H9 (cell line): ENCODE data around the gene PNKD. TPM values are rescaled to one million over a fixed set of nuclear protein-coding genes. Genes with fewer than 3 reads are reported as not detected.

Experiments
- DNase-seq: peaks from one replicate; pipeline ENCODE4 v3.0.0-alpha.2; 2017
- H2AFZ ChIP-seq: one replicate; pipeline ENCODE4 v1.6.1; 2013; ENCODE audit warnings: mild to moderate bottlenecking, low read length, control low read depth, moderate library complexity
- H2AK5ac ChIP-seq: 2 replicates; pipeline ENCODE4 v1.6.1; 2013; ENCODE audit warnings: low read length, control low read depth, mixed read lengths; ENCODE audit not compliant: insufficient read length
- H2BK120ac ChIP-seq: one replicate; pipeline ENCODE4 v1.6.1; 2013; ENCODE audit warnings: low read depth, mild to moderate bottlenecking, low read length, control low read depth, inconsistent platforms; ENCODE audit not compliant: poor library complexity, severe bottlenecking
- H2BK12ac ChIP-seq: 2 replicates; pipeline ENCODE4 v1.6.1; 2013; ENCODE audit warnings: low read length, control low read depth, mixed read lengths, low read depth; ENCODE audit not compliant: insufficient read length
- H2BK15ac ChIP-seq: 2 replicates; pipeline ENCODE4 v1.6.1; 2013; ENCODE audit warnings: low read depth, low read length, control low read depth
- H2BK20ac ChIP-seq: one replicate; pipeline ENCODE4 v1.6.1; 2013; ENCODE audit warnings: low read depth, mild to moderate bottlenecking, low read length, control low read depth, inconsistent platforms; ENCODE audit not compliant: poor library complexity, severe bottlenecking
- H2BK5ac ChIP-seq: 2 replicates; pipeline ENCODE4 v1.6.1; 2013; ENCODE audit warnings: low read length, control low read depth, mixed read lengths; ENCODE audit not compliant: insufficient read length
- H3K14ac ChIP-seq: 2 replicates; pipeline ENCODE4 v1.6.1; 2013; ENCODE audit warnings: low read length, control low read depth; ENCODE audit not compliant: insufficient read depth
- H3K18ac ChIP-seq: 2 replicates; pipeline ENCODE4 v1.6.1; 2013; ENCODE audit warnings: low read depth, mild to moderate bottlenecking, mixed read lengths, low read length, control low read depth; ENCODE audit not compliant: insufficient read length
- H3K23ac ChIP-seq: 2 replicates; pipeline ENCODE4 v1.6.1; 2013; ENCODE audit warnings: low read length, control low read depth, mixed read lengths, low read depth; ENCODE audit not compliant: insufficient read length
- H3K23me2 ChIP-seq: 2 replicates; pipeline ENCODE4 v1.6.1; 2013; ENCODE audit warnings: low read depth, mild to moderate bottlenecking, mixed read lengths, low read length, control low read depth; ENCODE audit not compliant: insufficient read length, poor library complexity, severe bottlenecking
- H3K27ac ChIP-seq: 2 replicates; pipeline ENCODE4 v1.5.1; 2013; ENCODE audit warnings: low read length, control low read depth, mixed read lengths, low read depth; ENCODE audit not compliant: insufficient read length
- H3K27me3 ChIP-seq: 2 replicates; pipeline ENCODE4 v1.6.1; 2013; ENCODE audit warnings: low read length, control low read depth, inconsistent platforms; ENCODE audit not compliant: insufficient read depth
- H3K4ac ChIP-seq: 2 replicates; pipeline ENCODE4 v1.6.1; 2013; ENCODE audit warnings: low read depth, mild to moderate bottlenecking, control low read depth, inconsistent platforms, low read length, moderate library complexity
- H3K4me1 ChIP-seq: 2 replicates; pipeline ENCODE4 v1.6.1; 2013; ENCODE audit warnings: low read length, control low read depth, inconsistent platforms; ENCODE audit not compliant: insufficient read depth
- H3K4me2 ChIP-seq: 2 replicates; pipeline ENCODE4 v1.6.1; 2013; ENCODE audit warnings: low read length, control low read depth, mixed read lengths; ENCODE audit not compliant: insufficient read length, insufficient read depth
- H3K56ac ChIP-seq: 2 replicates; pipeline ENCODE4 v1.6.1; 2013; ENCODE audit warnings: low read depth, mild to moderate bottlenecking, mixed read lengths, low read length, control low read depth; ENCODE audit not compliant: insufficient read length
- H3K79me1 ChIP-seq: 2 replicates; pipeline ENCODE4 v1.6.1; 2013; ENCODE audit warnings: low read depth, mild to moderate bottlenecking, moderate library complexity, low read length, control low read depth, inconsistent platforms; ENCODE audit not compliant: insufficient read depth, poor library complexity, severe bottlenecking
- H3K79me2 ChIP-seq: 2 replicates; pipeline ENCODE4 v1.6.1; 2013; ENCODE audit warnings: low read length, control low read depth, inconsistent platforms; ENCODE audit not compliant: insufficient read depth
- H3K9ac ChIP-seq: 2 replicates; pipeline ENCODE4 v1.6.1; 2013; ENCODE audit warnings: low read length, control low read depth, mixed read lengths; ENCODE audit not compliant: insufficient read length; ENCODE audit errors: extremely low read depth
- H3K9me3 ChIP-seq: one replicate; pipeline ENCODE4 v1.6.1; 2013; ENCODE audit warnings: low read depth, low read length, inconsistent platforms; ENCODE audit not compliant: control insufficient read depth
- H3T11ph ChIP-seq: one replicate; pipeline ENCODE4 v1.6.1; 2013; ENCODE audit warnings: mild to moderate bottlenecking, low read length, control low read depth, inconsistent platforms
- H4K20me1 ChIP-seq: one replicate; pipeline ENCODE4 v1.6.1; 2013; ENCODE audit not compliant: control insufficient read depth, insufficient read length, insufficient read depth
- H4K5ac ChIP-seq: 2 replicates; pipeline ENCODE4 v1.6.1; 2013; ENCODE audit warnings: low read depth, mild to moderate bottlenecking, mixed read lengths, low read length, control low read depth; ENCODE audit not compliant: insufficient read length
- H4K8ac ChIP-seq: replicated peaks from 2 replicates; pipeline ENCODE4 v1.6.1; 2013; ENCODE audit warnings: low read length, control low read depth, mixed read lengths, low read depth; ENCODE audit not compliant: insufficient read length
- H4K91ac ChIP-seq: 2 replicates; pipeline ENCODE4 v1.6.1; 2013; ENCODE audit warnings: low read depth, mild to moderate bottlenecking, moderate library complexity, mixed read lengths, low read length, control low read depth; ENCODE audit not compliant: insufficient read length
- H3K27ac Mint-ChIP-seq, 3 experiments: 2 replicates in 2 of 3; 3 replicates in 1 of 3; pipeline ENCODE4 v1.8.0; 2020 to 2021; ENCODE audit warnings: mixed read lengths in 3 of 3, mild to moderate bottlenecking in 1 of 3, moderate library complexity in 1 of 3
- H3K27me3 Mint-ChIP-seq: 2 replicates; pipeline ENCODE4 v1.8.0; 2021; ENCODE audit warnings: low read depth, mild to moderate bottlenecking, moderate library complexity, mixed read lengths
- H3K36me3 Mint-ChIP-seq, 3 experiments: 2 replicates in 2 of 3; 3 replicates in 1 of 3; pipeline ENCODE4 v1.8.0; 2020 to 2021; ENCODE audit warnings: low read depth in 3 of 3, mixed read lengths in 3 of 3; ENCODE audit not compliant: insufficient read depth in 1 of 3
- H3K4me1 Mint-ChIP-seq, 2 experiments: 2 replicates each; pipeline ENCODE4 v1.8.0; 2020; ENCODE audit warnings: mixed read lengths in 2 of 2
- H3K4me3 Mint-ChIP-seq, 2 experiments: 2 replicates in 1 of 2; 3 replicates in 1 of 2; pipeline ENCODE4 v1.8.0; 2020 to 2021; ENCODE audit warnings: mild to moderate bottlenecking in 2 of 2, mixed read lengths in 2 of 2, moderate library complexity in 1 of 2
- H3K9me3 Mint-ChIP-seq, 2 experiments: 2 replicates in 1 of 2; 3 replicates in 1 of 2; pipeline ENCODE4 v1.8.0; 2020; ENCODE audit warnings: mild to moderate bottlenecking in 2 of 2, mixed read lengths in 2 of 2, moderate library complexity in 1 of 2
- WGBS: extraction: QIAGEN DNeasy Blood & Tissue Kit; methylation state at CpG from one replicate; pipeline ENCODE4 v1.1.7; 2013; ENCODE audit warnings: missing lambda C conversion rate, low lambda C conversion rate, mixed read lengths; ENCODE audit not compliant: insufficient read length; ENCODE audit errors: extremely low coverage; 5-methylcytosine and 5-hydroxymethylcytosine counted together
- total RNA-seq: library from RNA; stranded (reverse); gene quantifications from 2 replicates; pipeline ENCODE4 v1.2.1, GENCODE V29; 2021
- TF ChIP-seq, protein P1 (sequence below): fragments of 200-600 bp; sonication (generic); conservative IDR thresholded peaks from 3 replicates; pipeline ENCODE4 v1.8.0; 2021; ENCODE audit warnings: antibody characterized with exemption, mild to moderate bottlenecking

Gene PNKD
- total RNA-seq, 1 experiment from 2014 or later = 31.6 TPM

GRCh38 chr2:218344090-218344754, 73.9 kb downstream of the PNKD start:
- Histone ChIP-seq H3K9me3 (no peaks in the 10 kb centered on the region), H2AFZ (no peak overlapping the region), H3K27ac (no peak overlapping the region), H3K79me2 (no peaks in the 10 kb centered on the region), H2AK5ac (no peak overlapping the region), H2BK5ac (no peak overlapping the region), H4K8ac (no peak overlapping the region), H3T11ph (no peak overlapping the region), H2BK20ac (no peak overlapping the region), H2BK15ac (no peak overlapping the region), H2BK12ac (no peak overlapping the region), H3K23me2 (no peaks in the 10 kb centered on the region), H3K4me1 (no peaks in the 10 kb centered on the region; the same call in 1 of the 2 replicates), H2BK120ac (no peak overlapping the region), H4K91ac (no peak overlapping the region), H4K5ac (no peak overlapping the region), H3K56ac (no peak overlapping the region), H3K79me1 (no peaks in the 10 kb centered on the region), H3K14ac (no peak overlapping the region; the same call in 1 of the 2 replicates), H3K9ac (no peak overlapping the region), H3K4ac (no peak overlapping the region), H3K18ac (no peak overlapping the region), H3K27me3 (no peaks in the 10 kb centered on the region), H4K20me1 (no peaks in the 10 kb centered on the region), H3K23ac (no peak overlapping the region), H3K4me2 (no peak overlapping the region)
- Mint-ChIP-seq H3K4me3 (no peak overlapping the region; a peak in 1 of 5 replicates), H3K27me3 (no peaks in the 10 kb centered on the region), H3K36me3 (peaks cover 0 to 6% (median 2%) of the 10 kb centered on the region in 3 experiments; a peak in 4 of 7 replicates), H3K9me3 (peaks cover under 1 to 2% of the 10 kb centered on the region in 2 experiments; a peak in 2 of 5 replicates), H3K4me1 (peaks cover 5 to 8% of the 10 kb centered on the region in 2 experiments), H3K27ac (no peak overlapping the region)
- WGBS = no CpG with 5 or more reads among the region's 12 CpGs
- TF ChIP-seq, protein P1, sequence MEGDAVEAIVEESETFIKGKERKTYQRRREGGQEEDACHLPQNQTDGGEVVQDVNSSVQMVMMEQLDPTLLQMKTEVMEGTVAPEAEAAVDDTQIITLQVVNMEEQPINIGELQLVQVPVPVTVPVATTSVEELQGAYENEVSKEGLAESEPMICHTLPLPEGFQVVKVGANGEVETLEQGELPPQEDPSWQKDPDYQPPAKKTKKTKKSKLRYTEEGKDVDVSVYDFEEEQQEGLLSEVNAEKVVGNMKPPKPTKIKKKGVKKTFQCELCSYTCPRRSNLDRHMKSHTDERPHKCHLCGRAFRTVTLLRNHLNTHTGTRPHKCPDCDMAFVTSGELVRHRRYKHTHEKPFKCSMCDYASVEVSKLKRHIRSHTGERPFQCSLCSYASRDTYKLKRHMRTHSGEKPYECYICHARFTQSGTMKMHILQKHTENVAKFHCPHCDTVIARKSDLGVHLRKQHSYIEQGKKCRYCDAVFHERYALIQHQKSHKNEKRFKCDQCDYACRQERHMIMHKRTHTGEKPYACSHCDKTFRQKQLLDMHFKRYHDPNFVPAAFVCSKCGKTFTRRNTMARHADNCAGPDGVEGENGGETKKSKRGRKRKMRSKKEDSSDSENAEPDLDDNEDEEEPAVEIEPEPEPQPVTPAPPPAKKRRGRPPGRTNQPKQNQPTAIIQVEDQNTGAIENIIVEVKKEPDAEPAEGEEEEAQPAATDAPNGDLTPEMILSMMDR = no peak
- no peak for DNase-seq
